Left cardiac atrium (tissue), 4 donors: ENCODE data around the gene EMILIN2. TPM values are rescaled to one million over a fixed set of nuclear protein-coding genes. Genes with fewer than 3 reads are reported as not detected.
A peak's percentile ranks its signal among the peaks of the same experiment; 100 is the strongest.
"Not testable (repeated sequence)": the region's sequence is repeated elsewhere in the genome, so short reads cannot be mapped to it uniquely, and the experiment has no call there.

Experiments used
- ATAC-seq, 2 donors: fragments of 200-7000 bp; cut with Tn5 transposase; one replicate each; pipeline ENCODE4 v1.9.1; 2020; ENCODE audit warnings: mild to moderate bottlenecking in 2 of 2, moderate library complexity in 2 of 2
- DNase-seq: peaks from one replicate; pipeline ENCODE4 v3.0.0-alpha.2; 2020
- intact Hi-C, 2 donors: fragments of 100-400 bp; cut with DNase I; formaldehyde crosslinking; loops; one replicate each; pipeline versions ENCODE4 v1.14.1 to v1.15.1; 2022 to 2023
- total RNA-seq, 2 donors: library from RNA; stranded (reverse); fragmentation: NEBNext Ultra II Directional; extraction: Animal tissue kit (Norgen Biotek cat#: 25700); gene quantifications; one replicate each; pipeline ENCODE4 v1.2.1, GENCODE V29; 2021
- donor health status: DM: no; HTN: yes; CAD: no.
- donor health status: DM: no; HTN: yes; CAD: no; lungs with severe emphysema.
- donor health status: DM: yes; HTN: yes; CAD: no.
- donor health status: Dilated cardiomyopathy.

EMILIN2 gene
- total RNA-seq, 2 donors from 2014 or later: 12.2 to 17.8 TPM

- intact Hi-C loops, DNase-seq, ATAC-seq: not testable (repeated sequence)
These were observed 17.2 kb downstream of the EMILIN2 start for GRCh38 chr18:2863997-2864396.

DNA sequence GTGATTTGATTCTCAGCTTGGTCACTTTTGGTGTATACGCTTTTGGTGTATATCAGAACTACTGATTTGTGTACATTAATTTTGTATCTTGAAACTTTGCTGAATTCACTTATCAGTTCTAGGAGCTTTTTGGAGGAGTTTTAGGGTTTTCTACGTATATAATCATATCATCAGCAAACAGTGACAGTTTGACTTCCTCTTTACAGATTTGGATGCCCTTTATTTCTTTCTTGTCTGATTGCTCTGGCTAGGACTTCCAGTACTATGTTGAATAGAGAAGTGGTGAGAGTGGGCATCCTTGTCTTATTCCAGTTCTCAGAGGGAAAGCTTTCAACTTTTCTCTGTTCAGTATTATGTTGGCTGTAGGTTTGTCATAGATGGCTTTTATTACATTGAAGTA is 19.7 kb downstream of the EMILIN2 start:
- ATAC-seq, DNase-seq, intact Hi-C loops: not testable (repeated sequence)

GRCh38 chr18:2869207-2869606 is 22.4 kb downstream of the EMILIN2 start:
- intact Hi-C loops: no loop called here
- ATAC-seq: no peak

GRCh38 chr18:2871111-2871720 is 24.4 kb downstream of the EMILIN2 start:
- no peak for DNase-seq
- intact Hi-C loops: no loop called here
- no peak for ATAC-seq

More at GRCh38 chr18:2869207-2869606, 22.4 kb downstream of the EMILIN2 start:
- no peak for DNase-seq

DNA sequence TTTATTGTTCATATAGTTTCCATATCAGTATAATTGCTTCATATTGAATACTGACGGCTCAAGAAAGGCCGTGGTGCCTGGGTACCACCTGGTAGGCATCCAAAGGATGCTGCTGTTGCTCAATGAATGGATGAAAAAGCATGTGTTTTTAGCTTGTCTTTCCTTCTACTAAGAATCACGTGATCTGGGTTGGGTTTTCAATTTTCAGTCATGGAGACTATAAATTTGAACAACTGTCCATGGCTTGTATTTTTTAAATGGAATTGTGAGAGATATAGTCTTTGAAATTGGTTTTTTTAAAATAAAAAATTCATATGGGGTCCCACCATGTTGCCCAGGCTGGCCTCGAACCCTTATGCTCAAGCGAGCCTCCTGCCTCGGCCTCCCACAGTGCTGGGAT is 25.3 kb downstream of the EMILIN2 start:
- ATAC-seq: no peak
- no peak for DNase-seq
- intact Hi-C loops: no loop called here

GRCh38 chr18:2874765-2875164 is 28.0 kb downstream of the EMILIN2 start:
- DNase-seq (no peak), ATAC-seq (peak; percentile 12 to 15)
- intact Hi-C loops: no loop called here

DNA sequence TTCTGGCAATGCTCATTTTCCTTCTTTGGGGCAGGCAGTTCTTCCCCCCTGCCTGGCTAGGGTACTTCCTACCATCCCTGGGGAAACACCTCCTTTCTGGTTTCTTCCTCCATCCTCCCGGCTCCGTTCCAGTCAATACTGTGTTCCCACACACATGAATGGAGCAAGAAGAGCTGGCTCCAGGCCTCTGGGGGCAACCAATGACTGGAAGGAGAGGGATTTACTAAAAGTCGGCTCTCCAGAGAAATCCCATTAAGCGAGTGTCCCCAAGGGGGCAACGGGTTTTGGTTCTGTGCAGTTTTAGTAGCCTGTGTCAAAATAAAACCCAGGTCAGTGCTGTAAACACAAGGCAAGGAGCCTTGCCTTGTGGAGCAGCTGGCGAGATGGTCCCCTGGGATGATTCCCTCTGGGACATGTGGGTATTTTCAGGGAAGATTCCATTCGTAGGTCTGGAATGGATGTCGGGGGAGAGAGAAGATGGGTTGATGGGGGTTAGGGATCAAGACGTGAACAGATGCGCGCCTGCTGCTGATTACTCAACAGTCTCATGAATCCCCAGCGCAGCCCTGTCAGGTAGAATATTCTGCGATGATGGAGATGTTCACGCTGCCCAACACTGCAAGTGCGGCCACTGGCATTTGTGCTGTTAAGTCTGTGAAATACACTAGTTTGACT is 32.0 kb downstream of the EMILIN2 start:
- DNase-seq (no peak), ATAC-seq (no peak)
- intact Hi-C loops: no loop called here

DNA sequence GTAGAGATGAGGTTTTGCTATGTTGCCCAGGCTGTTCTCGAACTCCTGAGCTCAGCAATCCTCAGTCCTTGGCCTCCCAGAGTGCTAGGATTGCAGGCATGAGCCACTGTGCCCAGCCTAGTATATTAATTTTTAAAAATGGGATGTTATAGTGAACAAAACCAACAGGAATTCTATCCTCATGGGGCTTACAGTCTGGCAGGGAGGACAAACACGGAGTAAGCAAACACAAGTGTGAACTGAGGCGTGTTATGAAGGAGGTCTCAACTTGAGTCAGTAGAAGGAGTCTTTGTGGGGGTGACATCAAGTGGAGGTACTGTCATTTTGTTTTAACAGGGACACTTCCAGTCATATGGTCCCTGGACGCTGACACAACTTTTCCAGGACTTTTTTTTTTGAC is 33.1 kb downstream of the EMILIN2 start:
- no peak for DNase-seq
- intact Hi-C loops: no loop called here
- ATAC-seq: no peak

GRCh38 chr18:2880473-2880872 is 33.7 kb downstream of the EMILIN2 start:
- peak; percentile 8 to 15 for ATAC-seq
- intact Hi-C loops: no loop called here
- DNase-seq: peak; percentile 43

DNA sequence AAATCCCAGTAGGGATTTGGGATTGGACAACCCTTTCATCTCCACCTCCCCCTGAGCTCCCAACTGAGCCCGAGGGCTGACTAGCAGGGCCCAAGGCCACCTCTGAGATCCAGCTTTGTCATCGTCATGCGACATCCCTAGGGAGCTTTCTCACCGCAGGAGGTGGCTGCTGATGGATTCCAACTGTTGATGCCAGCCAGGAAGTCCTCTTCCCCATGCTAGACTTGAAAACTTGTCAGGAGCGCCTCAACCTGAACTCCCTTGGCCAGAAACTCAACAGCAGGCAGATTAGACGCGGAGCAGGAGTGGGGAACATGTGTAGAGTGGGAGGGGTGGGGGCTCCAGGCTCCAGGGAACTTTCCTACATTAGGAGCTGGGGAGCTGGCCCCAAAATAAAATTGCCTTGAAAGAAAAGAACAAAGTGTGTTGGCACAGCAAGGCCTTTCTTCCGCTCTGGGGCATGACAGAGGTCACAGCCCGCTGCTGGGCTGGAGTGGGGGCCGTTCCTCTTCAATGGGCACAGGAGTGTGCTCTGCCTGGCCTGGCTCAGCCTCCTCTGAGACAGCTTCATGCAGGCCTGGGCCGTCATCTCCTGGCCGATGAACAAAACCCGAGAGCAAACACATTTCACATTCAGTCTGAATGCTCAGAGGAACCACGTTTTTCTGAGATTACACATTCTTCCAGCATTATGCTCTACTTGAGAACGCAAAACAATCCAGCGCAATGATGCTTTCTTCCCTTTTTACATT is 34.5 kb downstream of the EMILIN2 start:
- intact Hi-C loops: no loop called here
- ATAC-seq (peak; percentile 64 to 90), DNase-seq (peak; percentile 75)

GRCh38 chr18:2881840-2882195 is 35.0 kb downstream of the EMILIN2 start:
- intact Hi-C loops: no loop called here
- DNase-seq: no peak
- peak in 1 of 2 donors; percentile 33 for ATAC-seq

DNA sequence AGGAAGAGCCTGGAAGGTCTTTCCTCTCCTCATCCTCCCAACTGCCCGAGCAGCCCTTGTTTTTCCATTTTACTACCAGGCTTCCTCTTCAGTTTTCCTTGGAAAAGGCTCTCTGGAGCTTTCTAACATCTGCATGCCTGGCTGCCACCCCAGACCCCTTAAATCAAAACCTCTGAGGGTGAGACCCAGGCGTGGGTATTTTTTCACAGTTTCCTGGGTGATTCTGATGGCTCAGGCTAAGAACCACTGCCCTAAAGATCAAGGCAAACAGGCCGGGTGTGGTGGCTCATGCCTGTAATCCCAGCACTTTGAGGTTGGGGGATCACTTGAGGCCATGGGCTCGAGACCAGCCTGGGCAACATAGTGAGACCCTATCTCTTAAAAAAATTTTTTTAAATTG is 35.4 kb downstream of the EMILIN2 start:
- no peak for ATAC-seq
- DNase-seq: no peak
- intact Hi-C loops: no loop called here

DNA sequence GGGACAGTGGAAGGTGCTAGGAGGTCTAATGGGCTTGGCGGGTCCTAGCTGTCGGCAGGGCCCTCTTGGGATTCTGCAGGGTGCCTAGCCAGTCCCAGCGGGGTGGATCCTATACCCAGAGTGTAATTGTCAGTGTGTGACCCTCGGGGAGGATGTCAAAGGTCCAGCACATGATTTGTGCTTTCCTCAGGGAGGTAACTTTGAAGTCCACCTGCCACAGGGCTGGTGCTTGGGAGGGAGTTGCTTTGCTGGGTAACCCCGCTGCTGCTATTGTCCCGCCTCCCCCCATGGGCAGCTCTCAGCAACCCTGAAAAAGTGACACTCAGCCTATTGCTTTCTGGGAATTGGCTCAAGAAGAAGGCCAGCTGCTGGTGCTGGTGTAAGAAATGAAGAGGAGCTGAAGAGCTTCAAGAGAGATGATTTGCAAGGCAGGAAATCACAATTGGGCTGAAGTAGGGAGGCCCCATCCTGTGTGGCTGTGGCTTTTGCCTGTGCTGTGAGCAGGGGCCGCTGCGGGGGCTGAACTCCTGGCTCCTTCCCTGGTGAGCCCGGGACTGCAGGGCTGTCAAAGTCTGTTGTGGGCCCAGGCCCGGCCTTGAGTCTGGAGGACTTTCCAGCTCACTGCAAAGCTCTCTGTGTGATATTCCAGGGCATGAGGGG is 36.4 kb downstream of the EMILIN2 start:
- intact Hi-C loops: no loop called here
- ATAC-seq (peak in 1 of 2 donors; percentile 56), DNase-seq (no peak)

DNA sequence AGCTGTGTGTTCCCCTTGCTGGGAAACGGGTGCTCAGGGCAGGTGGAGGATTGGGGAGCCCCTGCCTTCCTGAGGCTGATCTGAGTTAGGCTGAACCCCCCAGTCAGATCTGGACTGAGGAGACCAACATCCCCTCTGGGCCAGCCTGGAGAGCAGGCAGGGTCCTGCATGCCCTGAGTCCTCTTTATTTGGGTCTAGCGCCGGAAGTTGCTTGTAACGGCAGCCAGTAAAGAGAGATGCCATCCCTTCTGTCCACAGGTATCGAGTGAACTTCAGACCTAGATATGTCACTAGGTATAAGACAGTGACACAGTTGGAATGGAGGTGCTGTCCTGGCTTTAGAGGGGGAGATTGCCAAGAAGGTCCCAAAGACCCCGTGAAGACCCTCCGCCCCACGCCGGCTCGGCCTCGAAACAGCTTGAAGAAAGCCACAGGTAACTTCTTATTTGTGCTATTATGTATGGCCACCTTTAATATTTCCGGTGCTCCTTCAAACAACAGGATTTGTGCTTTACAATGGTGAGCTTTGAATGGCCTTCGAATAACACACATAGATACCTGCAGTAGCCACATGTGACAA is 38.0 kb downstream of the EMILIN2 start:
- intact Hi-C loops: no loop called here
- no peak for DNase-seq
- no peak for ATAC-seq

GRCh38 chr18:2887470-2887869 is 40.7 kb downstream of the EMILIN2 start:
- intact Hi-C loops: no loop called here
- no peak for ATAC-seq
- no peak for DNase-seq

GRCh38 chr18:2889761-2890192 is 43.0 kb downstream of the EMILIN2 start:
- intact Hi-C loops: no loop called here
- ATAC-seq (no peak), DNase-seq (no peak)

DNA sequence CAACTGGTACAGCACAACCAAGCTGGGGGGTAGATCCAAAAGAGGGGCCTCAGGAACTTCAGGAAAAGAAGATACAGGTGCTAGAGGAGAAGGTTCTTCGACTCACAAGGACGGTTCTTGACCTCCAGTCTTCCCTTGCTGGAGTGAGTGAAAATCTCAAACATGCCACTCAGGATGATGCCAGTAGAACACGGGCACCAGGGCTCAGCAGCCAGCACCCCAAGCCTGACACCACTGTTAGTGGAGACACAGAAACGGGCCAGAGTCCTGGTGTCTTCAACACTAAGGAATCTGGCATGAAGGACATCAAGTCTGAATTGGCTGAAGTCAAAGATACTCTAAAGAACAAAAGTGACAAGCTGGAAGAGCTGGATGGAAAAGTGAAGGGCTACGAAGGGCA is 43.8 kb downstream of the EMILIN2 start:
- intact Hi-C loops: no loop called here
- ATAC-seq (no peak), DNase-seq (no peak)

DNA sequence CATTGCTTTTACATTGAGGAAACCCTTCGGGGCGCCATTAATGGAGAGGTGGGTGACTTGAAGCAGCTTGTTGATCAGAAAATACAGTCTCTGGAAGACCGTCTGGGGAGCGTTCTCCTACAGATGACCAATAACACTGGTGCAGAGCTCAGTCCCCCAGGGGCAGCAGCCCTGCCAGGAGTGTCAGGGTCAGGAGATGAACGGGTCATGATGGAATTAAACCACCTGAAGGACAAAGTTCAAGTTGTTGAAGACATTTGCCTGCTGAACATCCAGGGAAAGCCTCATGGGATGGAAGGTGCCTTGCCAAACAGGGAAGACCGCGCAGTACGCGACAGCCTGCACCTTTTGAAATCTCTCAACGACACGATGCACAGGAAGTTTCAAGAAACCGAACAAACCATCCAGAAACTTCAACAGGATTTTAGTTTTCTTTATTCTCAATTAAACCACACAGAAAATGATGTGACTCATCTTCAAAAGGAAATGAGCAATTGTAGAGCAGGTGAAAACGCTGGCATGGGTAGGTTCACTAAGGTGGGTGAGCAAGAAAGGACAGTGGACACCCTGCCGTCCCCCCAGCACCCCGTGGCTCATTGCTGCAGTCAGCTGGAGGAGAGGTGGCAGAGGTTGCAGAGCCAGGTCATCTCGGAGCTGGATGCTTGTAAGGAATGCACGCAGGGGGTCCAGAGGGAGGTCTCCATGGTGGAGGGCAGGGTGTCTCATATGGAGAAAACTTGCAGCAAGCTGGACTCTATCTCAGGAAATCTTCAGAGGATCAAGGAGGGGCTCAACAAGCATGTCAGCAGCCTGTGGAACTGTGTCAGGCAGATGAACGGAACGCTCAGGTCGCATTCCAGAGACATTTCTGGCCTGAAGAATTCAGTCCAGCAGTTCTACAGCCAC is 45.0 kb downstream of the EMILIN2 start:
- intact Hi-C loops: no loop called here
- DNase-seq: no peak
- no peak for ATAC-seq

- no peak for DNase-seq
- intact Hi-C loops: no loop called here
- ATAC-seq: no peak
These were observed 46.2 kb downstream of the EMILIN2 start for GRCh38 chr18:2893056-2893455.
